ENCODE measurements around the gene CMBL.
"Not testable (repeated sequence)": the region's sequence is repeated elsewhere in the genome, so short reads cannot be mapped to it uniquely, and the experiment has no call there.

Gene CMBL

DNA sequence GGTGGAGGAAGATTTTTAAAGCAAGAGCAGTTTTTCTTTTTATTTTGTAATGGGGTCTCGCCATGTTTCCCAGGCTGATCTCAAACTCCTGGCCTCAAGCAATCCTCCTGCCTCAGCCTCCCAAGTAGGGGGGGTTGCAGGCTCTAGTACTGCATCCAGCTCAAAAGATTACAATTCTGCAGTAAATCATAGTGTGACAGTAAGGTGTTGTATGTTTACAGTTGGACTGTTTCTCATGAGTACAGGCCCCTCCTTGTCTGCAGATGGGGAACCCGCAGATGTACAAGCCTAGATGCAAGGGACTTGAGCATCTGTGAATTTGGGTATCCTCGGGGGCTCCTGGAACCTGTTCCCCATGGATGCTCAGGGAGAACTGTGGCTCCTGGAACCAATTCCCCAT lies 54.3 kb downstream of the CMBL start:
- DNase-seq = no peak

DNA sequence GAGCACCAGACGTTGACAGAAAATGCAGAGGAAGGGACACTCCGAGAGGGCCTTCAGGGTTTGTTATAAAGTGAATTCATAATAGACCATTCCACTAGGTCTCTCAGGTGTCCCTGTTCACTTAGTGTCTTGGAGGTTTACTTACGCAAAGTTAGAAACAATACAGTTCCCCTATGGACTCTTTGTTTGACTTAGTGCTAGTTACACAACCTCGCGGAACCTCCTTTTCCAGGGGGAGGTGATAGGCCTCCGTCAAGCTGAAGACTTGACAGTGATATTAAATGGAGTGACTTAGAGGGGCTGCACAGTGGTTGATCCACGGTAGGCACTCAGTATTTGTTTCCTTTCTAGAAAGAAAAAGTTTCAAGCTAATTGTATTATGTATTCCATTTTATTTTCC lies 56.3 kb downstream of the CMBL start:
- no peak for DNase-seq

DNA sequence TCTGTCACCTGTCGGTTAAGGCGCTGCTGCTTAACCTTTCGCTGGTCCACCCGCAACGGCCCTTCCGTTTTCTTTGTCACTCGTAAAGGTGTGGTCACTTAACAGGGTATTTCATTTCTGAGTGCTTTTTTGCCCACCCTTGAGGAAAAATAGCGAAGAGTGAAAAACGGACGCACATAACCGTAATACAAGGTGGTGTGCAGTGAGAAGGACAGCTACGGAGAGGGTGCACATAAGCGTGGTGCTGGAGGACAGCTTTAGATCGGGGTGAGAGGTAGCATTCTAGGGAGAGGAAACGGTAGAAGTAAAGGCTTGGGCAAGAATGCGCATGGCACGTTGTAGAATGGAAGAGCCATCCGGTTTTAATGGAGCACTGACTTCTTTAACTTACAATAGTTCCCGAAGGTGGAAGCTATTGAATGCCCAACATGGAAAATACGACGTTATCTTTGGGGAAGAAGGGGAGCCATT lies 56.9 kb downstream of the CMBL start:
- DNase-seq = no peak

DNA sequence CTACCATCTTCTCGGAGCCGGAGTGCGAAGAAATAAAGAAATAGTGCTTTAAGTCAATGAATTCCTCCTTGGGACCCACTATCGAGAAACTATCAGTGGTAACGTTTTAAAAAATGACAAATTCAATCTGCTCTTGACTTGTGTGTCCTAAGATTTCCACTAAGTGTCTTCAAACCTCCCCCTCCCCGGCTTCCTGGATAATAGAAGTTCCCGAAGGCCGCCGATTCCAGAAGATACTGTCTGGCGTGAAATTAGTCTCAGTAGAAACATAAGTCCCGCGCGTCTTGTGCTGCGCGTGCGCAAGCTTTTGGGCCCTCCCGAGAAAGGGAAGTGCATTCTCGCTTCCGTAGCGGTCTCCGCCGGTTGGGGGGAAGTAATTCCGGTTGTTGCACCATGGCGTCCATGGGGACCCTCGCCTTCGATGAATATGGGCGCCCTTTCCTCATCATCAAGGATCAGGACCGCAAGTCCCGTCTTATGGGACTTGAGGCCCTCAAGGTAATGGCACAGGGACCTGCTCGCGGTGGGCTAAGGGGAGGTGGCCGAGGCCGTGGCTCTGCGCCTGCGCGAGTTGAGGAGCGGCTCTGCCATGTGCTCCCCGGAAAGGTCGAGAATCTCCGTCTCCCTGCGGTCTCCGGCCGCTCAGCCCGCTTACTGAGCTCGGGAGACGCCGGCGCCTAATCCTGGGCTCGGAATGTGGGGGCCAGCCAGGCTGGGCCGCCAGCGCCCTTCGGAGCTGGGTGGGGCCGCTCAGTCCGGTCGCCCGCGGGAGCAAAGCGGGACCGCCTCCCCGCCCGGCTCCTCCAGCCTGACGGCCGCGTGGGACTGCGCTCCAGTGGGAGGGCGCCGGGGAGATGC lies 57.5 kb downstream of the CMBL start, which contains the start of gene CCT5:
TSS of gene CCT5 (plus strand) at position 333 of the 858 bp plus-strand sequence. CDS start at position 394, 61 bp downstream.
- peak; percentile 97 for DNase-seq

DNA sequence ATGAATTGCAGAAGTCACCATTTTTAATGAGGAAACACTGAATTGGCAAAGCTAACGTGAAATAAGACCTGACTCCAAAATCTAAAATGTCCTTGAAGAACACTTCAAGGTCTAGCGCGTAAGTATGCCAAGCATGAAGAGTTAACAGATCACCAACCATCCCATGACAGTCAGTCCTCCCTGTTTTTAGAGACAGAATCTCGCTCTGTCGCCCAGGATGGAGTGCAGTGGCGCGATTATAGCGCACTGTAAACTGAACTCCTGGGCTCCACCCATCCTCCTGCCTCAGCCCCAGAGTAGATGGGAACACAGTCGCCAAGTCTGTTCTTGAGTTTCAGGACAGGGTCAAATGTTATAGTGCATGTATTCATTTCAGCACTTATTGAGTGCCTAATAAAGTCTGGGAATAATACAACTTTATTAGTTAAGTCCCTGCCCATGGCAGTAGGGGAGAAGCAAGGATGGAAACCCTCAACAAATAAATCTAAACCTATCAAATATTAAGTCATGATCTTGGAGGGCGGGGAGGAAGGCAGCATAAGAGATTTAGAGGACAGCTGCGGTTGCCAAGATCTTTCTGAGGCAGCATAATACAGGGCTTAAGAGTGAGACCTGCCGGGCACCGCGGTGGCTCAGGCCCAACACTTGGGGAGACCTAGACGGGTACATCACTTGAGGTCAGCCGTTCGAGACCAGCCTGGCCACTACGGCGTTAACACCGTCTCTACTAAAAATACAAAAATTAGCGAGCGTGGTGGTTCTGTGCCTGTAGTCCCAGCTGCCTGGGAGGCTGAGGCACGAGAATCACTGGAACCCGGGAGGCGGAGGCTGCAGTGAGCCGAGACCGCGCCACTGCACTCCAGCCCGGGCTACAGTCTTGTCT lies 59.1 kb downstream of the CMBL start:
- no peak for DNase-seq

DNA sequence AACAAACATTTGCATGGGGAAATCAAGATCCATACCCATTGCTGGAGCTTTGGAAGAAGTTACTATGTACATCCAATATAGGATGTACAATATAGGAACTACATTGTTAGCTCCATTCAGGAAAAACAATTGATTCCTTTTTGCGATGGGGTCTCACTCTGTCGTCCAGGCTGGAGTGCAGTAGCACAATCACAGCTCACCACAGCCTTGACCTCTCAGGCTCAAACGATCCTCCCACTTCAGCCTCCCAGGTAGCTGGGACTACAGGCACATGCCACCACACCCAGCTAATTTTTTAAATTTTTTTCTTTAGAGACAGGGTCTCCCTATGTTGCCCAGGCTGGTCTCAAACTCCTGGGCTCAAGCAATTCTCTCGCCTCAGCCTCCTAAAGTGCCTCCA lies 60.5 kb downstream of the CMBL start:
- not testable (repeated sequence) for DNase-seq

DNA sequence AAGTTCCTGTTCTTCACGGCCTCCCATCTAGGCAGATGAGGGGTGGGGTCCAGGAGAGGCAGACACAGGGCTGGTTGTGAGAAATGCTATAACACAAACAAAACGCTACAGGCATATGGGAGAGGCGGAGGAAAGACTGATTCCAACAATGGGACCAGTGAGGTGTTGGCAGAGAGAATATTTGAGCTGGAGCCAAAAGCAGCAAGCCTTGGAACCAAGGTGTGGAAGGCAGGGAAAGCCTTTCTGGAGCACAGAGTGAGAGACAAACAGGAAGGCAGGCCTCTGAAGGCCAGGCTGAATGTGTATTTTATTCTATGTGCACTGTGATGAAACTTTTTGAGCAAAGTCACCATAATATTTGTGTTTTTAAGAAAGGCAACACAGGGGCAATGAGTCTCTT lies 60.9 kb downstream of the CMBL start:
- DNase-seq = no peak

DNA sequence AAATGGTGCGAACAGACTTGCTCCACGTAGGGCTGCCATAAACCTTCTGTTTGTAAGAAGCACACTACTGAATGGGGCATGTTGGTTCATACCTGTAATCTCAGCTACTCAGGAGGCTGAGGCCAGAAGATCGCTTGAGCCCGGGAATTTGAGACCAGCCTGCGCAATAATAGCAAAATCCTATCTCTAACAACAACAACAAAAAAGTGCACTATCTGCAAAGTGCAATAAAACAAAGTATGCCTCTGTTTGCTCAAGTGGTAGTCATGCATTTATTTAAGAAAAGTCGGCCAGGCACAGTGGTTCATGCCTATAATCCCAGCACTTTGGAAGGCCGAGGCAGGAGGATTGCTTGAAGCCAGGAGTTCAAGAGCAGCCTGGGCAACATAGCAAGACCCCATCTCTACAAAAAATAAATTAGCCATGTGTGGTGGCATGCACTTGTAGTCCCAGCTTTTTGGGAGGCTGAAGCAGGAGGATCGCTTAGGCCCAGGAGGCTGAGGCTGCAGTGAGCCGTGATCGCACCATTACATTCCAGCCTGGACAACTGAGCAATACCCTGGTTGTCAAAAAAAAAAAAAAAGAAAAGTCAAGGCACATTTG lies 63.3 kb downstream of the CMBL start:
- DNase-seq = no peak

DNA sequence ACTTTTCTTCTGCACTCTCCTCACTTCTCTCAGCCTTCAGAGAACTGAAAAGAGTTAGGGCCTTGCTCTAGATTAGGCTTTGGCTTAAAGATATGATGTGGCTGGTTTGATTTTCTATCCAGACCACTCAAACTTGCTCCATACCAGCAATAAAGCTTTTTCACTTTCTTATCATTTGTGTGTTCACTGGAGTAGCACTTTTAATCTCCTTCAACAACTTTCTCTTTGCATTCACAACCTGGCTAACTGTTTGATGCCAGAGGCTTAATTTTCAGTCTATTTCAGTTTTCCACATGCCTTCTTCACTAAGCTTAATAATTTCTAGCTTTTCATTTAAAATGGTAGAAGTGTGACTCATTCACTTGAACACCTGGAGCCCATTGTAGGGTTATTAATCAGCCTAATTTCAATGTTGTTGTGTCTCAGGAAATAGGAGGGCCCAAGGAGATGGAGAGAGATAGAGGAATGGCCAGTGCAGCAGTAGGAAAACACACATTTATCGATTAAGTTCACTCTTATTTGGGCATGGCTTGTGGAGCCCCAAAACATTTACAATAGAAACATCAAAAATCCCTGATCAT lies 64.0 kb downstream of the CMBL start:
- DNase-seq = no peak

DNA sequence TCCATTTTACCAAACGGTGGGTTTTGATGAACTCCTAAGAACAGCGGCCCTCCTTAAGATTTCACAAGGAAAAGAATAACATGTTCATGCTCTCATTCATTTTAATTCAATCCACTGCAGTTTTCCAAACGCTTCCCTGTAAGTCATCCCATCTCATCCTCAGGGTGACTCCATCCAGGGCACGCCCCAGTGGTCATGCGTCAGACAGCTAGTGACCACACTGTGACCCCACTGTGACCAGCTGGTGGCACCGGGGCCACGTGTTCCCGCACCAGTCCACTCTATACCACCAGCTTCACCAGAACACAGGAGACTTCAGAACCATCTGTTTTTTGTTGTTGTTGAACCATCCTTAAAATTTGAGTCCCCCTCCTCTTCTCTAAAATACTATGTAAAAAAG lies 72.4 kb downstream of the CMBL start:
- no peak for DNase-seq

DNA sequence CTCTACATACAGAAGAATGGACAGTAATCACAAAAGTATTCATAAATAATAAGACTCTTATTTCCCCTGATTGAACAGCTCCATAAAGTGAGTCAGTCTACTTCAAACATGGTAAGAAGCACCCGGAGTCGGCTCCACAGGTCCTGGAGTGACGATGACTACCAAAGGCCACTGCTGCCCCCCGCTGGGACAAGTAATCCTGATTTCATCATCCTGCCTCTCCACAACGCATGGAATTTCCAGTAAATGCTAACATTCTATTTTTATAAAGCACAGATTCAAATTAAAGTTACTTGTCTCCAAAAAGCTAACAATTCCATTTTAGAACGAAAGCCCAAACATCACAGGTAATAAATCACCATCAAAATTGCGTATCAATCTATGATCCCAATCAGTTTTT lies 74.2 kb downstream of the CMBL start:
- no peak for DNase-seq

DNA sequence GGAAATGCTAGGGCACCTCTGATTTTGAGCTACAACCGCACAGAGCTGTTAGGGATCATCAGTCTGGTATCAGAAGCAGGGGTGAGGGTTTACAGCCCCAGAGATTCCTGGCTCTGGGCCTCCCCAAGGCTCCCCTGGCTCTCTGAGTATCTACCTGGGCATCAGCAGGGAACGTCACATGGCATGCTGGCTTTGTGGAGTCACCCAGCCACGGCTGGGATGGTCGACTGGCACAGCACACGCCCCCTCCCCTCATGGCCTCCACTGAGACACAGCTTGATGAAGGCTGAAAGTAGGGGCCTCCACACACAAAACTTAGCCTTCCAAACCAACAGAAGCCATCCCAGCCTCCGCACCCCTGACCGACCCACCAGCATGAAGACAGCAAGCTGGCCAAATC lies 74.7 kb downstream of the CMBL start:
- DNase-seq = no peak

DNA sequence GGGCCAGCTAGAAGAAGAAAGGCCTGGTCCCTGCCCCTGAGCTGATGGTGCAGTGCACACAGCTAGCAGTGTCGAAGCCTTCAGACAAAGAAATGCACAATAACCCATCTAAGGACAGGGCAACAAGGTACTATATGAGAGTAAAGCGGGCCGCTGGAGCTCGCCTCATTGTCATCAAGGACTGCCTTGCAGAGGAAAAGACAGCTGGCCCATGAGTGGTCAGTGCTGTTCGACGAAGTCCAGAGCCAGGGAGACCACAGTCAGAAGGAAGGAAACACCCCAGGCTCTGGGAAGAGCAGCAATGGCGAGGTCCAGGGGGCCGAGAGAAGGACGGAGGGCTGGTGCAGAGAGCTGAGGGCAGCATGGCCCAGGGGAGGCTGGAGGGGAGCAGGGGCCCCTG lies 75.3 kb downstream of the CMBL start:
- no peak for DNase-seq

DNA sequence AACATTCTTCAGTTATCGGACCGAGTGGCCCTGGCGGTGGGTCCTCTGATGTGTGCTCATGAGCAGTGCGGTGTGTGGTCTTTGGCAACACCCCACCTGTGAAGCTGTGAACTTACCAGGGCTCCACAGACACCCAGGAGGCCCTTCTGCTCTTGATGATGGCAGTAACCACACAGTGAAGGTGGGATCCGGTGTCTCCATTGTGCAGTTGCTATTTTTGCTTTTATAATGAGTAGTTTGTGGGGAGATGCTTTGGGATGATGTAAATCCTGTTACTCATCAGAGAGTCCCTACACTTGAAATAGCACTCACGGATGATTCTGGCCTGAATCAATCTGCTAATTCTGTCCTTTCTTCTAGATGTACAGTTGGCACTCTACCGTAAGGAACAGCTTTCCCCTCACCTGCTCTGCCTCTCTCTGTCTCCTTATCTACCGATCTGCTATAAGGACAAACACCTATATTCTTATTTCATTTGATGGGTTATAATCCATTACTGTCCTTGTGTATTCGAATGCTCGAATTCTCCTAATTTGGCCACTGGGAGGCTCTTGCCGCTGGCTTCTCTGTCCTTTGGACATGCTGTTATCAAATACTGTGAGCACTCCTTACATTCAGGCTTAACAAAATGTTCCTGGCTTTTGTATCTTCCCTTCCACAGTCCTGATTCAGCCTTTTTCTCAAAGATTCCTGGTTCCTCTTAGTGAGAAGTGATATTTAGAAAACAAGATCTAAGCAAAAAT lies 78.2 kb downstream of the CMBL start:
- no peak for DNase-seq

DNA sequence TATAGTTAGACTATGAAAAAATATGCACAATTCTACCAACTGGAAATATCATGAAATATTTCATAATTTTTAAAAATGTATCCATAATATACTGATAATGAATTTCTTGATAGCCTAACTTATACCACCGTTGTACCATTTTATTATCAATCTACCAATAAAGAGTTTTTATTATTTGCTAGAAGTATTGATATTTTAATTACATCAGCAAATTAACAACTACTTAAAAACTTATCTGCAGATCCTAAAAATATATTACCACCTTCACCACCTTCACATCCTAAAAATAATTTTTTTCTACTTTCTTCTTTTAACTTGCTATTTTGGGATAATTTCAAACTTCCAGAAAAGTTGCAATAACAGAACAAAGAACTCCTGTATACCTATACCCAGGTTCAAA lies 79.4 kb downstream of the CMBL start:
- no peak for DNase-seq

All from NCI-H1436 treated with DMSO at 0.1 percent for 48 hours (cell line).